ENCODE measurements around the gene ZFPM1. TPM values are rescaled to one million over a fixed set of nuclear protein-coding genes. Genes with fewer than 3 reads are reported as not detected.

ZFPM1 gene
- total RNA-seq, 3 donors from 2014 or later = 14.2 to 17.3 (median 15.9) TPM

- Mint-ChIP-seq H3K4me3 (no peak overlapping the region), H3K27me3 (ENCODE audit: low read depth) (peaks cover 6% of the 10 kb centered on the region), H3K4me1 (ENCODE audit: low read depth) (peaks cover 6% of the 10 kb centered on the region), H3K9me3 (no peaks in the 10 kb centered on the region), H3K36me3 (ENCODE audit: insufficient read depth) (no peaks in the 10 kb centered on the region)
- DNase-seq = no peak
- peak; percentile 27 to 40 for ATAC-seq
Observed at GRCh38 chr16:88558457-88559442, 105.7 kb downstream of the ZFPM1 start.

GRCh38 chr16:88560714-88561484 is 107.8 kb downstream of the ZFPM1 start:
- no peak for DNase-seq
- H3K4me3 Mint-ChIP-seq = no peak overlapping the region
- no peaks in the 10 kb centered on the region for H3K36me3 Mint-ChIP-seq (ENCODE audit: insufficient read depth)
- peaks cover 6% of the 10 kb centered on the region for H3K27me3 Mint-ChIP-seq (ENCODE audit: low read depth)
- ATAC-seq = no peak
- H3K9me3 Mint-ChIP-seq = no peaks in the 10 kb centered on the region
- peaks cover 6% of the 10 kb centered on the region for H3K4me1 Mint-ChIP-seq (ENCODE audit: low read depth)

GRCh38 chr16:88561485-88562359 is 108.6 kb downstream of the ZFPM1 start:
- no peaks in the 10 kb centered on the region for H3K36me3 Mint-ChIP-seq (ENCODE audit: insufficient read depth)
- H3K27me3 Mint-ChIP-seq (ENCODE audit: low read depth) = peaks cover 6% of the 10 kb centered on the region
- peak; percentile 52 to 55 for ATAC-seq
- DNase-seq = peak; percentile 50
- H3K4me1 Mint-ChIP-seq (ENCODE audit: low read depth) = peaks cover 11% of the 10 kb centered on the region
- H3K9me3 Mint-ChIP-seq = no peaks in the 10 kb centered on the region
- H3K4me3 Mint-ChIP-seq = no peak overlapping the region

GRCh38 chr16:88566158-88566557 is 113.1 kb downstream of the ZFPM1 start:
- H3K27me3 Mint-ChIP-seq (ENCODE audit: low read depth) = no peaks in the 10 kb centered on the region
- DNase-seq (peak; percentile 34), ATAC-seq (peak; percentile 7 to 21)
- H3K4me3 Mint-ChIP-seq = no peak overlapping the region
- H3K4me1 Mint-ChIP-seq (ENCODE audit: low read depth) = peaks cover 17% of the 10 kb centered on the region
- H3K9me3 Mint-ChIP-seq = no peaks in the 10 kb centered on the region
- H3K36me3 Mint-ChIP-seq (ENCODE audit: insufficient read depth) = no peaks in the 10 kb centered on the region

- H3K9me3 Mint-ChIP-seq = no peaks in the 10 kb centered on the region
- DNase-seq (no peak), ATAC-seq (no peak)
- H3K4me3 Mint-ChIP-seq = peak overlapping the region; percentile 83
- no peaks in the 10 kb centered on the region for H3K27me3 Mint-ChIP-seq (ENCODE audit: low read depth)
- peaks cover 4% of the 10 kb centered on the region for H3K36me3 Mint-ChIP-seq (ENCODE audit: insufficient read depth)
- H3K4me1 Mint-ChIP-seq (ENCODE audit: low read depth) = peaks cover 37% of the 10 kb centered on the region
Observed at GRCh38 chr16:88568710-88569613, 115.9 kb downstream of the ZFPM1 start.

GRCh38 chr16:88569614-88569984 is 116.5 kb downstream of the ZFPM1 start:
- no peaks in the 10 kb centered on the region for H3K9me3 Mint-ChIP-seq
- H3K4me1 Mint-ChIP-seq (ENCODE audit: low read depth) = peaks cover 37% of the 10 kb centered on the region
- H3K27me3 Mint-ChIP-seq (ENCODE audit: low read depth) = no peaks in the 10 kb centered on the region
- peak overlapping the region; percentile 83 for H3K4me3 Mint-ChIP-seq
- peaks cover 4% of the 10 kb centered on the region for H3K36me3 Mint-ChIP-seq (ENCODE audit: insufficient read depth)
- peak; percentile 7 to 28 for ATAC-seq
- no peak for DNase-seq

GRCh38 chr16:88569985-88570690 is 117.1 kb downstream of the ZFPM1 start, which contains the start of gene ZC3H18:
Gene ZC3H18, plus strand, starts transcription at chr16:88570403. Its CDS starts 6,721 bp downstream, at chr16:88577124.
- Mint-ChIP-seq H3K4me3 (peak within 1 kb of the TSS; percentile 90), H3K36me3 (ENCODE audit: insufficient read depth) (peaks cover 4% of the 10 kb centered on the region), H3K27me3 (ENCODE audit: low read depth) (no peaks in the 10 kb centered on the region), H3K4me1 (ENCODE audit: low read depth) (peaks cover 37% of the 10 kb centered on the region), H3K9me3 (no peaks in the 10 kb centered on the region)
- ATAC-seq (peak; percentile 83 to 85), DNase-seq (peak; percentile 98)

GRCh38 chr16:88570691-88571092 is 117.6 kb downstream of the ZFPM1 start:
- ATAC-seq (peak; percentile 62 to 66), DNase-seq (peak; percentile 31)
- Mint-ChIP-seq H3K4me1 (ENCODE audit: low read depth) (peaks cover 40% of the 10 kb centered on the region), H3K27me3 (ENCODE audit: low read depth) (no peaks in the 10 kb centered on the region), H3K36me3 (ENCODE audit: insufficient read depth) (peaks cover 6% of the 10 kb centered on the region), H3K4me3 (peak overlapping the region; percentile 90), H3K9me3 (no peaks in the 10 kb centered on the region)

- no peak for ATAC-seq
- Mint-ChIP-seq H3K4me3 (no peak overlapping the region), H3K4me1 (ENCODE audit: low read depth) (peaks cover 43% of the 10 kb centered on the region), H3K9me3 (no peaks in the 10 kb centered on the region), H3K27me3 (ENCODE audit: low read depth) (no peaks in the 10 kb centered on the region), H3K36me3 (ENCODE audit: insufficient read depth) (peaks cover 23% of the 10 kb centered on the region)
- DNase-seq = no peak
Observed at GRCh38 chr16:88575251-88575650, 122.2 kb downstream of the ZFPM1 start.

- H3K36me3 Mint-ChIP-seq (ENCODE audit: insufficient read depth) = peaks cover 23% of the 10 kb centered on the region
- H3K4me3 Mint-ChIP-seq = no peak overlapping the region
- H3K27me3 Mint-ChIP-seq (ENCODE audit: low read depth) = no peaks in the 10 kb centered on the region
- H3K4me1 Mint-ChIP-seq (ENCODE audit: low read depth) = peaks cover 41% of the 10 kb centered on the region
- no peak for ATAC-seq
- no peaks in the 10 kb centered on the region for H3K9me3 Mint-ChIP-seq
- DNase-seq = no peak
Observed at GRCh38 chr16:88576307-88576706, 123.2 kb downstream of the ZFPM1 start.

- H3K27me3 Mint-ChIP-seq (ENCODE audit: low read depth) = no peaks in the 10 kb centered on the region
- no peak for ATAC-seq
- H3K4me3 Mint-ChIP-seq = no peak overlapping the region
- DNase-seq = no peak
- no peaks in the 10 kb centered on the region for H3K9me3 Mint-ChIP-seq
- peaks cover 35% of the 10 kb centered on the region for H3K4me1 Mint-ChIP-seq (ENCODE audit: low read depth)
- H3K36me3 Mint-ChIP-seq (ENCODE audit: insufficient read depth) = peaks cover 23% of the 10 kb centered on the region
Observed at GRCh38 chr16:88577166-88577565, 124.1 kb downstream of the ZFPM1 start.

GRCh38 chr16:88578446-88579313 is 125.6 kb downstream of the ZFPM1 start:
- Mint-ChIP-seq H3K27me3 (ENCODE audit: low read depth) (no peaks in the 10 kb centered on the region), H3K4me3 (no peak overlapping the region), H3K4me1 (ENCODE audit: low read depth) (peaks cover 30% of the 10 kb centered on the region), H3K36me3 (ENCODE audit: insufficient read depth) (peaks cover 20% of the 10 kb centered on the region), H3K9me3 (no peaks in the 10 kb centered on the region)
- ATAC-seq (peak; percentile 49 to 64), DNase-seq (no peak)

Measured in activated T-cell treated with anti-CD3 and anti-CD28 coated beads, Interleukin-2, amount 50 U/mL, for 4 hours (primary cell).